NCI-H128 (cell line): Measurements from ENCODE around the gene SVIL.
"Not testable (repeated sequence)": the region's sequence is repeated elsewhere in the genome, so short reads cannot be mapped to it uniquely, and the experiment has no call there.

ENCODE experiments used
- DNase-seq: peaks from one replicate; lab custom pipeline; 2025; ENCODE audit not compliant: unreplicated experiment; lab: John Stamatoyannopoulos, UW

Gene SVIL

GRCh38 chr10:29623797-29624196, 11.0 kb downstream of the SVIL start:
- no peak for DNase-seq

GRCh38 chr10:29622382-29622922, 12.3 kb downstream of the SVIL start:
- no peak for DNase-seq

- DNase-seq, result no peak
Measured at GRCh38 chr10:29621161-29621560, 13.6 kb downstream of the SVIL start.

- no peak for DNase-seq
Measured at GRCh38 chr10:29620112-29620690, 14.6 kb downstream of the SVIL start.

- no peak for DNase-seq
Measured at GRCh38 chr10:29619241-29619669, 15.5 kb downstream of the SVIL start.

GRCh38 chr10:29618341-29619171, 16.2 kb downstream of the SVIL start:
- DNase-seq, result no peak

- no peak for DNase-seq
Measured at GRCh38 chr10:29617880-29618340, 16.9 kb downstream of the SVIL start.

GRCh38 chr10:29616542-29616941, 18.2 kb downstream of the SVIL start:
- DNase-seq, result no peak

- no peak for DNase-seq
Measured at GRCh38 chr10:29615195-29615594, 19.6 kb downstream of the SVIL start.

- not testable (repeated sequence) for DNase-seq
Measured at GRCh38 chr10:29614289-29614688, 20.5 kb downstream of the SVIL start.

- DNase-seq, result no peak
Measured at GRCh38 chr10:29613791-29614190, 21.0 kb downstream of the SVIL start.

- DNase-seq, result no peak
Measured at GRCh38 chr10:29613196-29613595, 21.6 kb downstream of the SVIL start.

- no peak for DNase-seq
Measured at GRCh38 chr10:29612657-29613056, 22.1 kb downstream of the SVIL start.

- DNase-seq, result no peak
Measured at GRCh38 chr10:29611781-29612381, 22.9 kb downstream of the SVIL start.

GRCh38 chr10:29610876-29611647, 23.7 kb downstream of the SVIL start:
- no peak for DNase-seq

- DNase-seq, result not testable (repeated sequence)
Measured at GRCh38 chr10:29610331-29610730, 24.4 kb downstream of the SVIL start.

GRCh38 chr10:29609696-29610095, 25.1 kb downstream of the SVIL start:
- no peak for DNase-seq

GRCh38 chr10:29608476-29609301, 26.1 kb downstream of the SVIL start:
- DNase-seq, result no peak

GRCh38 chr10:29608062-29608461, 26.7 kb downstream of the SVIL start:
- no peak for DNase-seq

GRCh38 chr10:29607576-29607975, 27.2 kb downstream of the SVIL start:
- DNase-seq, result no peak
